BE2C (cell line): ENCODE data around the gene ELP1.
"Not testable (repeated sequence)": the region's sequence is repeated elsewhere in the genome, so short reads cannot be mapped to it uniquely, and the experiment has no call there.

ENCODE experiments used
- DNase-seq: peaks from one replicate; pipeline ENCODE4 v3.0.0-alpha.2; 2020
- H3K27me3 ChIP-seq: fragments of 250-450 bp; sonication (Bioruptor Pico); 2 replicates; pipeline ENCODE4 v1.5.1; 2020; ENCODE audit warnings: mild to moderate bottlenecking
- H3K36me3 ChIP-seq: fragments of 250-450 bp; sonication (Bioruptor Pico); 2 replicates; pipeline ENCODE4 v1.5.1; 2020; ENCODE audit warnings: mild to moderate bottlenecking
- H3K4me1 ChIP-seq: fragments of 250-450 bp; sonication (Bioruptor Pico); 2 replicates; pipeline ENCODE4 v1.5.1; 2020
- H3K4me3 ChIP-seq: 2 replicates; pipeline ENCODE4 v1.5.1; 2011; ENCODE audit warnings: low read depth, low read length
- H3K9me3 ChIP-seq: fragments of 250-450 bp; sonication (Bioruptor Pico); 2 replicates; pipeline ENCODE4 v1.5.1; 2020
- TF ChIP-seq, protein P1 (sequence below): IDR thresholded peaks from 2 replicates; pipeline ENCODE4 v1.5.1; 2012; ENCODE audit warnings: mild to moderate bottlenecking, low read depth, low read length

Gene ELP1

DNA sequence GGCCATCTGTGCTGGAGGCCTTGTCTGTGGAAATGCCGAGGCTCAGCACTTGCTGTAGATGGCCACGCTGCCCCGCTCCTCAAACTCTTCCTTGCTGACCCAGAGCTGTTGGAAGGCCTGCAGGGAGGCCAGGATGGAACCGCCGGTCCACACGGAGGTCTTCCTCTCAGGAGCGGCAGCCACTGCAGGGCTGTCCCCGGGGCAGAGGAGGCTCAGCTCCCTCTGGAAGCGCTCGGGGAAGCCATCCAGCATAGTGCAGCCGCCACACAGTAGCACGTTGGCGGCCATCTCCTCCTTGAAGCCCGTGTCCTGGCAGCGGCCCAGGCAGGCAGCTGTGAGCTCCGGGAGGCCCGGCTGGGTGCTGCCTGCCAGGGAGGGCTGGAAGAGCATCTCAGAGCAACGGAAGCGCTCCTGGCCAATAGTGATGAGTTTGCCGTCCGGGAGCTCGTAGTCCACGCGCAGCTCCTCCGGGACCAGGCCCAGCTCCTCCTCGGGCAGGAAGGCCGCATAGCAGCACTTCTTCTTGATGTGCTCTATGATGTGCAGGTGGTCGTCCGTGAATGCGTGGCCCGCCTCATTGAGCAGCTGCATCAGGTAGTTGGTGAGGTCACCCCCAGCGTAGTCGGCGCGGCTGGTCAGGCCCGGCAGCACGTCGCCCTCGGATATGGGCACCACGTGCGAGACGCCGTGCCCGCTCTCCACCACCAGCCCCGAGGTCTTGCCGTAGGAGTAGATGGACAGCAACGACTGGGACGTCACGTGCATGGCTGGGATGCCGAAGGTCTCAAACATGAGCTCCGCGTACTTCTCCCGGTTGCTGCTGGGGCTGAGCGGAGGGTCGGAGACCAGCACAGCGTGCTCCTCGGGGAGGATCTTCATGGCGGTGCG is 79.0 kb downstream of the ELP1 start:
- no peaks in the 10 kb centered on the region for H3K4me1 ChIP-seq
- no peaks in the 10 kb centered on the region for H3K27me3 ChIP-seq
- TF ChIP-seq, protein P1, sequence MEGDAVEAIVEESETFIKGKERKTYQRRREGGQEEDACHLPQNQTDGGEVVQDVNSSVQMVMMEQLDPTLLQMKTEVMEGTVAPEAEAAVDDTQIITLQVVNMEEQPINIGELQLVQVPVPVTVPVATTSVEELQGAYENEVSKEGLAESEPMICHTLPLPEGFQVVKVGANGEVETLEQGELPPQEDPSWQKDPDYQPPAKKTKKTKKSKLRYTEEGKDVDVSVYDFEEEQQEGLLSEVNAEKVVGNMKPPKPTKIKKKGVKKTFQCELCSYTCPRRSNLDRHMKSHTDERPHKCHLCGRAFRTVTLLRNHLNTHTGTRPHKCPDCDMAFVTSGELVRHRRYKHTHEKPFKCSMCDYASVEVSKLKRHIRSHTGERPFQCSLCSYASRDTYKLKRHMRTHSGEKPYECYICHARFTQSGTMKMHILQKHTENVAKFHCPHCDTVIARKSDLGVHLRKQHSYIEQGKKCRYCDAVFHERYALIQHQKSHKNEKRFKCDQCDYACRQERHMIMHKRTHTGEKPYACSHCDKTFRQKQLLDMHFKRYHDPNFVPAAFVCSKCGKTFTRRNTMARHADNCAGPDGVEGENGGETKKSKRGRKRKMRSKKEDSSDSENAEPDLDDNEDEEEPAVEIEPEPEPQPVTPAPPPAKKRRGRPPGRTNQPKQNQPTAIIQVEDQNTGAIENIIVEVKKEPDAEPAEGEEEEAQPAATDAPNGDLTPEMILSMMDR = no peak
- H3K4me3 ChIP-seq = no peak overlapping the region
- no peaks in the 10 kb centered on the region for H3K36me3 ChIP-seq
- DNase-seq = no peak
- H3K9me3 ChIP-seq = no peaks in the 10 kb centered on the region

DNA sequence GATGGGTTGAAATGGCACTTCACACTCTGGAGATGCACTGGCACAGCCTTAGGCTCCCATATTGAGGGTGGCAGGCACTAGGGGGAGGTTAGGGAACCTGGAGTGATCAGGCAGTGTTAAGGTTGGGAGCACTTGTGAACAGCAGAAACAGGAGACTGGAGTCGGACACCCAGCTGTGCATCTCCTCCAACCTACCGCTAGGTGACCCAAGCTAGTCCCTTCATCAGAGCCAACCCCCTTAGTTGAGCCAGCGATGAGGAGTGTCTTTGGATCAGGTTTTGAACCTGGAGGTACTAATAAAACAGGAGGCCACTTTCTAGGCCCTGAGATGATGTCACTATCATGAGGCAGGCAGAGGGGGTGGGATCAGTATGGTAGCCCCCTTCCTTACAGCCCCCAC is 79.8 kb downstream of the ELP1 start:
- Histone ChIP-seq H3K4me3 (no peak overlapping the region), H3K36me3 (no peaks in the 10 kb centered on the region), H3K27me3 (no peaks in the 10 kb centered on the region), H3K4me1 (no peaks in the 10 kb centered on the region), H3K9me3 (no peaks in the 10 kb centered on the region)
- TF ChIP-seq, protein P1 = peak; percentile 13; the same call in 1 of the 2 replicates
- no peak for DNase-seq

DNA sequence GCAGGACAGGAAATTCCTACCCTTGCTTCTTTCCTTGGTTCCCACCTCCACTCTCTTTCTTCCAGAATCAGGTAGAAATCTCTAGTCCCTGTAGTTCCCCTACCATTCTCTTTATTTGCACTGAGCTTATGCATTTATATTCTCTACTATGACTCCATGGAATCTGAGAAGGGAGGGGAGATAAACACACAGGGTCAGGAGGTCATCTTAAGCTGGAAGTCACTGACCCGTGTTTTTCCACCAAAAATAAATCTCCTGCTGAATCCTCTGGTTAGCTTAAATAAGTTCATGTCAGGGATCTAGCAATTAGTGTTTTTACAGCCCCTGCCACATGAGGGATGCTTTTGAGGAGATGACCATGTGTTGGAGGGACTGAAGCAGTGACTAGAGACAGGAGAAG is 81.8 kb downstream of the ELP1 start:
- Histone ChIP-seq H3K4me1 (no peaks in the 10 kb centered on the region), H3K36me3 (no peaks in the 10 kb centered on the region), H3K4me3 (no peak overlapping the region), H3K9me3 (no peaks in the 10 kb centered on the region), H3K27me3 (no peaks in the 10 kb centered on the region)
- TF ChIP-seq, protein P1 = no peak
- DNase-seq = no peak

DNA sequence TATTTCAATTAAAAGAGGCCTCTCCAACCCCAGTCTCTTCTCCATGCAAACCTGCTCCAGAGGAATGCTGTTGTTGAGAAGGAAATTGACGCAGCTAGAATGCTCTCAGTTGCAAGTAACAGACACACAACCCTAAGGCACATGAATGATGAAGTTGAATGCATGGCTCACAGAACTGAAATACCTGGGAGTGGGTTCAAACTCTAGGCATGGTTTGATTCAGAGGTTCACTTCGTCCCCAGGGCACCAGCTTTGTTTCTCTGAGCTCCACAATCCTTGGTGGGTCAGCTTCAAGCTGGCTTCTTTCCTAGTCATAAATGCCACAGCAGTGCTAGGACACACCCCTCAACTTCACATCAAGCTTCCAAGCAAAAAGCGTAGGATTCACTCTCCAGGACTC is 82.8 kb downstream of the ELP1 start:
- no peaks in the 10 kb centered on the region for H3K27me3 ChIP-seq
- no peaks in the 10 kb centered on the region for H3K36me3 ChIP-seq
- H3K9me3 ChIP-seq = no peaks in the 10 kb centered on the region
- TF ChIP-seq, protein P1 = no peak
- H3K4me1 ChIP-seq = no peaks in the 10 kb centered on the region
- DNase-seq = no peak
- H3K4me3 ChIP-seq = no peak overlapping the region

DNA sequence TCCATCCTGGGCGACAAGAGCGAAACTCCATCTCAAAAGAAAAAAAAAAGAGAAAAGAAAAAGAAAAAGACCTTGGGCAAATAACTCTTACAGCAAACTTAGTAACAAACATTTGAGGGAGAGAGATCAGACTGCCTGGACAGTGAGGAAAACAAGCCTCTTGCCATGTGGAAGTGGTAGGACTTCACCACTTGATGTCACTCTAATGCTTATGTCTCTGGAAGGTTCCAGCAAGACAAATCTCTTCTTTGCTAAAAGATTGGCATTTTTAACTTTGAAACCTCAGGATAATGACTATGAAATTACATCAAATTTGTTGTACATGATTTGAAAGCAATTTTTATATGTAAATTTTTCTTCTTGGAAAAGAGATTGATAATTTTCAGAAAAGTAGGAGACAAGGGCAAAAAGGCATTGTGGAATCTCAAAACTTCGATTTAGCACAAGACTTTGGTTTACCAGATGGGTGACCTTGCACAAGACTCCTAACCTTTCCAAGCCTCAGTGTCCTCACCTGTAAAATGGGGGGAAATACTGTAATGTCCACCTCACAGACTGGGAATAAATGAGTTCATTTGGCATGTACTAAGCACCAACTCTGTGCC is 83.5 kb downstream of the ELP1 start:
- no peak for DNase-seq
- H3K4me3 ChIP-seq = no peak overlapping the region
- no peaks in the 10 kb centered on the region for H3K4me1 ChIP-seq
- H3K36me3 ChIP-seq = no peaks in the 10 kb centered on the region
- TF ChIP-seq, protein P1 = peak; percentile 32; the same call in 1 of the 2 replicates
- H3K9me3 ChIP-seq = no peaks in the 10 kb centered on the region
- no peaks in the 10 kb centered on the region for H3K27me3 ChIP-seq

DNA sequence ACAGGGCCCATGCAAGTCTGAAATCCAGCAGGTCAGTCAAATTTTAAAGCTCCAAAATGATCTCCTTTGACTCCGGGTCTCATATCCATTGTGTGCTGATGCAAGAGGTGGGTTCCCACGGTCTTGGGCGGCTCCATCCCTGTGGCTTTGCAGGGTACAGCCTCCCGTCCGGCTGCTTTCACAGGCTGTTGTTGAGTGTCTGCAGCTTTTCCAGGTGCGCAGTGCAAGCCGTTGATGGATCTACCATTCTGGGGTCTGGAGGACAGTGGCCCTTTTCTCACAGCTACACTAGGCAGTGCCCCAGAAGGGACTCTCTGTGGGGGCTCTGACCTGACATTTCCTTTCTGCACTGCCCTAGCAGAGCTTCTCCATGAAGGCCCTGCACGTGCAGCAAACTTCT is 85.6 kb downstream of the ELP1 start:
- not testable (repeated sequence) for H3K4me1 ChIP-seq, DNase-seq, H3K9me3 ChIP-seq, H3K36me3 ChIP-seq, H3K4me3 ChIP-seq, H3K27me3 ChIP-seq
